Inflammatory macrophage treated with lipopolysaccharide for 1 hour (primary cell): Measurements from ENCODE around the gene MDN1.
"Not testable (repeated sequence)": the region's sequence is repeated elsewhere in the genome, so short reads cannot be mapped to it uniquely, and the experiment has no call there.

Experiments
- DNase-seq, 2 donors: peaks; one replicate each; pipeline ENCODE4 v3.0.0-alpha.2; 2020 to 2022

Gene MDN1

DNA sequence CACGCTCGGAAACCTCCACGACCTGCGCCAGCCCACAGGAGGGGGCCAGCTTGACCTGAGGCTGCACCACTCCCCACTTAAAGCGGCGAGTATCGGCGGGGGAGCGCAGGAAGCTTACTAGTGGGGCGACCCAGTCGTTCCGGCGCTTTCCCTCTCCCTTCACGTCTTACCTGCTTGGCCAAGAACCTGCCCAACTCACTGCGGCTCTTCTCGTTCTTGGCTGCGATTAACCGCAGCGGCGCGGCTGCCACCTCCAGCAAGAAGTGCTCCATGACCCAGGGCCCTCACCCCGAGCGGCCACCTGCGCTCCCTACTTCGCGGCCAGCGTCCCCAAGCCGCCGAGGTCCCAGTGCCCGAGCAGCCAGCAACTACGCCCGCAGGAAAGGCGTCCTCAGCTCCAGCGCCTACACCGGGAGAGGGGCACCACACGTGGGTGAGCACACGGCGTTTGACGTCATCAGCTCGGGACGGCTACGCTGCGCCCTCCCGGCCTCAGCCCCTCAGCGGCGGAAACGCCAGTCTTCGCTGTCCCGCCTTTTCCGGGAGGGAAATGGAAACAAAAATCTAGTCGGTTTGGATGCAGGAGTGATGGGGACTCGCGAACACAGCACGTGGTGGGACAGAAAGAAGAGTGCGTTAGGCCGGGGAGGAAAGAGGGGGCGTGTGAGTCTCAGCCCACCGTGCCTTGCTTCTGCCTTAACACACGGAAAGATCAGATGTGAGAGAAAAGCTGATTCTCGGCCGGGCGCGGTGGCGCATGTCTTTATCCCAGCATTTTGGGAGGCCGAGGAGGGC lies at the start of gene MDN1:
Gene MDN1 (minus strand): TSS at position 459 of the 795 bp plus-strand sequence. CDS start 187 bp downstream, at position 272.
- DNase-seq: peak; percentile 95 to 96

- no peak for DNase-seq
Observed at GRCh38 chr6:89866024-89866678, 46.6 kb upstream of the MDN1 start.

DNA sequence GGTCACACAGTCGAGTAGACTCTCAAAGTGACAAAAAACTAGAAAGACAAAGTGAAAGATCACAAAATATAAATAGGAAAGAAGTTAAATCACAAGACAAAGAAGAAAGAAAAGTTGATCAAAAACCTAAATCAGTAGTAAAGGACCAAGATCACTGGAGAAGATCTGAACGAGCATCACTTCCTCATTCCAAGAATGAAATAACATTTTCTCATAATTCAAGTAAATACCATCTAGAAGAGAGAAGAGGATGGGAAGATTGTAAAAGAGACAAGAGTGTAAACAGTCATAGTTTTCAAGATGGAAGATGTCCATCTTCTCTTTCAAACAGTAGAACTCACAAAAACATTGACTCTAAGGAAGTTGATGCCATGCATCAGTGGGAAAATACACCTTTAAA lies 43.1 kb upstream of the MDN1 start:
- DNase-seq: peak in 1 of 2 donors; percentile 7

DNA sequence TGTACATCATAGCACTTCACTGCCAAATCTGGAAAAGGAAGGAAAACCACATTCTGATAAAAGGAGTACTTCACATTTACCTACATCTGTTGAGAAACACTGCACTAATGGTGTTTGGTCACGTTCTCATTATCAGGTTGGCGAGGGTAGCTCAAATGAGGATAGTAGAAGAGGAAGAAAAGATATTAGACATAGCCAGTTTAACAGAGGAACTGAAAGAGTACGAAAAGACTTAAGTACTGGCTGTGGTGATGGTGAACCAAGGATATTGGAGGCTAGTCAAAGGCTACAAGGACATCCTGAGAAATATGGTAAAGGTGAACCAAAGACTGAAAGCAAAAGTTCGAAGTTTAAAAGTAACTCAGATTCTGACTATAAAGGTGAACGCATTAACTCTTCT lies 42.7 kb upstream of the MDN1 start:
- DNase-seq: no peak

DNA sequence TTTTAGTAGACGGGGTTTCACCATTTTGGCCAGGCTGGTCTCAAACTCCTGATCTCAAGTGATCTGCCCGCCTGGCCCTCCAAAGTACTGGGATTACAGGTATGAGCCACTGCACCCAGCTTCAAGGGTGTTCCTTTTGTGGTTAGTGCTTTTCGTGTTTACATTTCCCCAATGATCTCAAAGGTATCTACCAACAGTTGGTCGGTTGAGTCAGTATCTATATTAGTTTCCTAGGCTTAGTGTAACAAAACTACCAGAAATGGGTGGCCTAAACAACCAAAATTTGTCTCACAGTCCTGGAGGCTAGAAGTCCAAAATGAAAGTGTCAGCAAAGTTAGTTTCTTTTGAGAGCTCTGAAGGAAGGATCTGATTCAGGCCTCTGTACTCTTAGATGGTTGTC lies 40.1 kb upstream of the MDN1 start:
- DNase-seq: no peak

DNA sequence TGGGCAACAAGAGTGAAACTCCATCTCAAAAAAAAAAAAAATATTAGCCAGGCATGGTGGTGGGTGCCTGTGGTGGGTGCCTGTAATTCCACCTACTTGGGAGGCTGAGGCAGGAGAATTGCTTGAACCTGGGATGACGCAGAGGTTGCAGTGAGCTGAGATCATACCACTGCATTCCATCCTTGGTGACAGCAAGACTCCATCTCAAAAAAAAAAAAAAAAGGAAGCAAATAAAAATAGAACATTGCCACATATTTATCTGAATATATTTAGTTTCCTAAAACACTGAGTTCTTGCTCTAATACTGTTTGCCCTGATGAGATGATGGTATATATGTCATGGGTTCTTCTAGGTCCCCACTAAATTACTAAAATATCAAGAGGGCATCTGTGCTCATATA lies 38.4 kb upstream of the MDN1 start:
- peak; percentile 19 to 31 for DNase-seq

DNA sequence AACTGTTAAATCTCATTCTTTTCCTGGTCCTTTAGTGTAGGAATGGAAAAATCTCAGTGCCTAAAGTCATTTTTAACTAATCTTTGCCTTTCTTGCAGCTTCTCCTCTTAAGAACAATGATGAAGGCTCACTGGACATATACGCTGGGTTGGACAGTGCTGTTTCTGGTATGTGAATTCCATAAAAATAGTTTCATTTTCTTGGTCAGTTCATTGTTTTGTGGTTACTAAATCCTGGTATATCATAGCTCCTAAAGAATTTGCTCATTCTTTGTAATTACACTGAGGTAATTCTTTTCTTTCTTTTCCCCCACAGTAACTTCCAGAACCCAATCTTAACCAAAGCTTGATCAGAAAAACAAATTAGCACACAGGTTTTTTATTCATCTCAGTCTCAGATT lies 33.5 kb upstream of the MDN1 start:
- no peak for DNase-seq

- DNase-seq: not testable (repeated sequence)
Observed at GRCh38 chr6:89847513-89847912, 27.9 kb upstream of the MDN1 start.

DNA sequence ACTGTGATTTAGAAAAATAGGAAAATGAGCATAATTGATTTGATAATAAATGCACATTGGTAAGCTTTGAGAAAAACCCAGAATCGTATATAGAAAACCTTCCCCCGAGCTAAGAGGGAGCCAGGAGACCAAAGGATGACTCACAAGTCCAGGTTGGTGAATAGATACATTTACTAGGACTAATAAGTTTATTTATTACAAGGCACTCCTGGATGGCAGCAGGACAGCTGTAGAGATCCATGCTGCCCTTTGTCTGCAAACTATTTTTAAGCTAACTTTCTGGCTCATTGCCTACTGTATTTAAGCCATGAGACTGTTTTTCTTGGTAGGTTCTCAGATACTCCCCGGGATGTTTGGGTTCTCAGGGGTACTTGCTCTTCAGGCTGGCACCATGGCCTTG lies 23.5 kb upstream of the MDN1 start:
- no peak for DNase-seq

DNA sequence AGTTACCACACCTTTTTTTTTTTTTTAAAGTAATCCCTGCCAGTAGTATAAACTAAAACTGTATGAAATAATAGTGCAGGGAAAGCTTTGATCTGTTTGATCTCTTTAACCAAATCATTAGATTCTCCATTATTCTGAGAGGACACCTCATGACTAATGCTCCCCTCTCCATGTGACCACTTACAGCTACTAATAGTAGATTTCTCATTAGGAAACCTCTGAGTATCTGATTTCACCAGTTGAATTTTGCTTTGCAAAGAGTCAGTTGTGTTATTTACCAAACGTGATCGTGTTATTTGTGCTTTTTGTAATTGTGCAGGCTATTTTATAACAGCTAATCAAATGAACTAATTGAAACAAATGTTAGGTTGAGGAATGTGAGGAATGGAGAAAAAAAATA lies 22.6 kb upstream of the MDN1 start:
- DNase-seq: no peak

GRCh38 chr6:89840538-89840937 lies 20.9 kb upstream of the MDN1 start:
- DNase-seq: peak; percentile 44 to 58

DNA sequence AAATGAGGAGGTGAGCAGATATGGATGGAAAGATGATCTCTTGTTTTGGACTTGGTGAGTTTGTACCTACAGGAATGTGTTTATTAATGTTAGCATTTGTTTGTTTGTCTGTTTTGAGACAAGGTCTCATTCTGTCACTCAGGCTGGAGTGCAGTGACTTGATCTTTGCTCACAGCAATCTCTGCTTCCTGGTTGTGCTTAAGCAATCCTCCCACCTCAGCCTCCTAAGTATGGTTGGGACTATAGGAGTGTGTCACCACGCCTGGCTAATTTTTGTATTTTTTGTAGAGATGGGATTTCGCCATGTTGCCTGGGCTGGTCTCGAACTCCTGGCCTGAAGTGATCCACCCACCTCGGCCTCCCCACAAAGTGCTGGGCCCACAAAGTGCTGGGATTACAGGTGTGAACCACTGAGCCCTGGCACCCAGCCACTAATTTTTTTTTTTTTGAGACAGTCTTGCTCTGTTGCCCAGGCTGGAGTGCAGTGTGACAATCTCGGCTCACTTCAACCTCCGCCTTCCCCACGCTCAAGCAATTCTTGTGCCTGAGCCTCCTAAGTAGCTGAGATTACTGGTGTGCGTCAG lies 17.1 kb upstream of the MDN1 start:
- peak; percentile 42 to 60 for DNase-seq

DNA sequence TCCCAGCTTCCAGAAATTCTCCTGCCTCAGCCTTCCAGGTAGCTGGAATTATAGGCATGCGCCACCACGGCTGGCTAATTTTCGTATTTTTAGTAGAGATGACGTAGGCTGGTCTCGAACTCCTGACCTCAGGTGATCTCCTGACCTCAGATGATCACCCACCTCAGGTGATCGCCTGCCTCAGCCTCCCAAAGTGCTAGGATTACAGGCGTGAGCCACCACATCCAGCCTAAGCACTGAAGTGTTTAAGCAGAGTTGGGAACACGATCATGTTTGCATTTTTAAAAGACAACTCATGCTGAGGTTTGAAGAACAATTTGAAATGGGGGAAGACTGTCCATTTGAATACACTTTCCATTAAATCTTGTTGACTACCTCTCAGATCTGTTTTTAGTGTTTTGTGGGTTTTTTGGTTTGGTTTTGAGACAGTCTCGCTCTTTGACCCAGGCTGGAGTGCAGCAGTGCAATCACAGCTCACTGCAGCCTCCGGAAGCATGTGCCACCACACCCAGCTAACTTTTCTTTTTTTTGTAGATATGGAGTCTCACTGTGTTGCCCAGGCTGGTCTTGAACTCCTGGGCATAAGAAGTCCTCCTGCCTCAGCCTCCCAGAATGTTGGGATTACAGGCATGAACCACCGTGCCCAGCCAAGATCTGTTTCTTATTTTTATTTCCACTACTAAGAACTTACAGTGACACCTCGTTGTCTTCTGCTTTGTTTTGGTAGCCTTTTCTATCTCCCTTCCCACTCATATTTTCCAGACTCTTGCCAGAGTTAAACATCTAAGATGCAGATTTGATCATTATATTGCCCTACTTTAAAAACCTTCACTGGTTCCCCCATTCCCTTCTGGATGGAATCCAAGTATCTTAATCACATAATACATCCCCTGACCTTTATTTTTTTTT lies 15.5 kb upstream of the MDN1 start:
- no peak for DNase-seq

- no peak for DNase-seq
Observed at GRCh38 chr6:89830170-89830809, 10.7 kb upstream of the MDN1 start.

DNA sequence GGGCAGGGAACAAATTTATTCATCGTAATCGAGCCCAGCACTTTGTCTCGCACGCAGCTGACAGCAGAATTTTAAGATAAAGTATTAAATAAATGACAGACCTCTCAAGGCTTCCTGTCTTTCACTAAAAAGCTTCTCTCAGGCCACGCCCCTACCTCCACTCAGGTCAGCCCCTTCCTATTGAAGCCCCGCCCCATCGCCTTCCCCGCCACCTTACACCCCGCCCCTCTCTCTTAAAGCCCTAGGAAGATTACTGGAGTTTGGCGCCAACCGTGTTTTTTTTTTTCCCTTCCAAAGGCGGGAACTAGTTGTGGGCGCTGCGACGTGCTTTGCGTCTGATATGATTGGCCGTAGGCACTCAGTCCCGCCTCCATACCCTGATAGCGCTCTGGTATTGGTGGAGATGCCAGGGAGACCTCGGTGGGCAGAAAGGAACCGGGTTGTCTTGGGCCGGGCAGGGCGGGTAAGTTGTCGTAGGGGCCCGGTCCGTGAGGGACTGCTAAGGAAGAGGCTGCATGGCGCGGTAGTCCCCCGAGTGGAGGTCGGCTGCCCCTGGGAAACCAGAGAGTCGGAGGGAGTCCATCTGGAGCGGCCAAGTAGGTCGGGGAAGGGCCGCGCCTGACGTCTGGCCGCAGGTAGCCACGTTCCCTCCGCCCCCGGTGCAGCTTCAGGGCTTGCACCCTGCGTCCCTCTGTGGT lies 10.0 kb upstream of the MDN1 start, which contains the start of gene CASP8AP2:
Gene CASP8AP2 (plus strand): TSS at position 409 of the 698 bp plus-strand sequence.
- DNase-seq: peak; percentile 98

DNA sequence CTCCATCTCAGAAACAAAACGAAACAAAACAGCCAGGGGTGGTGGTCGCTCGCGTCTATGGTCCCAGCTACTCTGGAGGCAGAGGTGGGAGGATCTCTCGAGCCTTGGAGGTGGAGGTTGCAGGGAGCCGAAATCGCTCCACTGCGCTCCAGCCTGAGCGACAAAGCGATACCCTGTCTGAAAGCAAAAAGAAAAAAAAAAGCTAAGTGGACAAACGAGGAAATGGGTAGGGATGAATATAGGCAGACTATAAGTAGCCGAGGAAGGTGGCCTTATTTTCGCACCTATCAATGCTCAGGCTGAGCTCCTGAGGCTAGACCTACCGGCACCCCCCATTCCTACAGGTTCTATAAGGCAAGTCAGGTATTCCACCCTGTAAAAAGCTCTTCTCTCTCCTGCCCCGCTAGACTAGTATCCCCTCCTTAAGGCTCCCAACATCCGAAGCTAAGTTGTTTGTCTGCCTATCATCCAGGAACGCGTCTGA lies 9.4 kb upstream of the MDN1 start:
- DNase-seq: no peak

DNA sequence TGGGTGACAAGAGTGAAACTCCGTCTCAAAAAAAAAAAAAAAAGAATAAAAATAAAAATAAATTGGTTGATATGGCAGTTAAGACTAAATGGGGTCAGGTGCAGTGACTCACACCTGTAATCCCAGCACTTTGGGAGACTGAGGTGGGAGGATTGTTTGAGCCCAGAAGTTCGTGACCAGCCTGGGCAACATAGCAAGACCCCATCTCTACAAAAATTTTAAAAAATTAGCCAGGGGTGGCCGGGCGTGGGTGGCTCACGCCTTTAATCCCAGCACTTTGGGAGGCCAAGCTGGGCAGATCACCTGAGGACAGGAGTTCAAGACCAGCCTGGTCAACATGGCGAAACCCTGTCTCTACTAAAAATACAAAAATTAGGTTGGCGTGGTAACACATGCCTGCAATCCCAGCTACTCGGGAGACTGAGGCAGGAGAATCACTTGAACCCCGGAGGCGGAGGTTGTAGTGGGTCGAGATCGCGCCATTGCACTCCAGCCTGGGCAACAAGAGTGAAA lies 8.9 kb upstream of the MDN1 start:
- DNase-seq: not testable (repeated sequence)

DNA sequence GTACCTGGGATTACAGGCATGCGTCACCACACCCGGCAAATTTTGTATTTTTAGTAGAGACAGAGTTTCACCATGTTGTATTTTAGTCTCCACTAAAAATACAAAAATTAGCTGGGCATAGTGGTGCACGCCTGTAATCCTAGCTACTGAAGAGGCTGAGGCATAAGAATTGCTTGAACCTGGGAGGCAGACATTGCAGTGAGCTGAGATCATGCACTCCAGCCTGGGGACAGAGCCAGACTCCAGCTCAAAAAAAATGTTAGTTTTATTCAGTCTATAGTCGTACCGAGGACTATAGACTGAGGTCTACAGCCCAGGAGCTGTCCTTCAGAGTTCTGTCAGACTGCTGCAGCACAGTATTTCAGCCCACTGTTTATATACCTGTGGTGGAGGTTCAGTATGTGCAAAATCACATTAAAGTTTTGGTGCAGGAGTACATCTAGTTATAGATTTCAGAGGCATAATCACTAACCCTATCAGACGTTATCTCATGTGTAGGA lies 6.5 kb upstream of the MDN1 start:
- DNase-seq: no peak

DNA sequence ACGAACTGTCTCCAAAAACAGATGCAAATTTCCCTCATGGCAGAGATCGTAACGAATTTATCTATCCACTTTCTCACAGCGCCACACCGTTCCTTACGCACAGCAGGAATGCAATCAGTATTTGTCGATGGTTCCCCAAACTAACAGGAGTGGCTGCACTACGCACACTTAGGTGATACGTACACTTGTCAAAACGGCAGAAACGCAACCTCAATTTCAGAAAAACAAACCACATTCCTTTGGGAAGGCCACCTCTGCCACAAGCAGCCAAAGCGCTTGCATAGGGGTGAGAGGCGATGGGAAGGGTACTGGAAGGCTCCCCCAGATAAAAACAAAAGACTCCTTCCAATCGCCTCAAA lies 638 bp downstream of the MDN1 start:
- peak; percentile 33 to 34 for DNase-seq

DNA sequence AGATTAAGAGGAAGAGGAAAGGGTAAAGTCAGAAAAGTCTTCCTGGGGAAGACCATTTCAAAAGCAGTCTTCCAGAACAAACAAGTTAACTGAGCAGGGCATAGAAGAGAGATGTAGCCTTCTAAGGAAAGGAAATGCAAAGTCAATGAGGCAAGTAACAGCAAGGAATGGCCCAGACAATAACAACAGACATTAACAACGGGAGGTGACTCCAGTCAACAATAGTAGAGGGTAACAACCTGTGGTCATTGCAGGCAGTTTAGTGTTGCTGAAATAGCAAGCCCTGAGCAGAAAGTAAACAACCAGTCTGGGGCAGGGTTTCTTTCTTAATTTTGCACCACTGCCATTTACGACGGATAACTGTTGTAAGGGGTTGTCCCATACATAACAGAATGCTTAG lies 2.1 kb downstream of the MDN1 start:
- no peak for DNase-seq

- not testable (repeated sequence) for DNase-seq
Observed at GRCh38 chr6:89813422-89813821, 6.2 kb downstream of the MDN1 start.
